DMS 273 (cell line): ENCODE results near the gene PDE9A.

Source experiments
- DNase-seq: peaks from one replicate; lab custom pipeline; 2025; ENCODE audit not compliant: unreplicated experiment; lab: John Stamatoyannopoulos, UW

PDE9A gene

DNA sequence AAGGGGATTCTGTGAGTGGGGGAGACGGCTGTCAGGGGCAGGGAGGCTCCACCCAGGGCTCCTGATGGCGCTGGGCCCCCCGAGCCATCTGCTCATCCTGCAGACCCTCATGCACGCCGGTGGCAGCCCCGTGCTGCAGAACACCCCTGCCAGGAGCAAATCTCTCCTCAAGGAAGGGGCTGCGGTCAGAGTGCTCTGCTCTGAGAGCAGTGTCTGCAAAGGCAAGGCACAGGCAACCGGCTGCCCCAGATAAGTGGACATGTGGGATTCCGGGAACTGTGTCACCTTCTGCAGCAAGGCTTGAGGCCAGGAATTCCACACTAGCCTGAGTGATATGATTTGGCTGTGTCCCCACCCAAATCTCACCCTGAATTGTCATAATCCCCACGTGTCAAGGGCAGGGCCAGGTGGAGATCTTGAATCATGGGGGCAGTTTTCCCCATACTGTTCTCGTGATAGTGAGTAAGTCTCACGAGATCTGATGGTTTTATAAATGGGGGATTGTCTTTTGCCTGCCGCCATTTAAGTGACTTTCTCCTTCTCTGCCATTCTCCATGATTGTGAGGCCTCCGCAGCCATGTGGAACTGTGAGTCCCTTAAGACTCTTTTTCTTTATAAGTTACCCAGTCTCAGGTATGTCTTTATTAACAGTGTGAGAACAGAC lies 101.0 kb downstream of the PDE9A start:
- DNase-seq, result no peak

DNA sequence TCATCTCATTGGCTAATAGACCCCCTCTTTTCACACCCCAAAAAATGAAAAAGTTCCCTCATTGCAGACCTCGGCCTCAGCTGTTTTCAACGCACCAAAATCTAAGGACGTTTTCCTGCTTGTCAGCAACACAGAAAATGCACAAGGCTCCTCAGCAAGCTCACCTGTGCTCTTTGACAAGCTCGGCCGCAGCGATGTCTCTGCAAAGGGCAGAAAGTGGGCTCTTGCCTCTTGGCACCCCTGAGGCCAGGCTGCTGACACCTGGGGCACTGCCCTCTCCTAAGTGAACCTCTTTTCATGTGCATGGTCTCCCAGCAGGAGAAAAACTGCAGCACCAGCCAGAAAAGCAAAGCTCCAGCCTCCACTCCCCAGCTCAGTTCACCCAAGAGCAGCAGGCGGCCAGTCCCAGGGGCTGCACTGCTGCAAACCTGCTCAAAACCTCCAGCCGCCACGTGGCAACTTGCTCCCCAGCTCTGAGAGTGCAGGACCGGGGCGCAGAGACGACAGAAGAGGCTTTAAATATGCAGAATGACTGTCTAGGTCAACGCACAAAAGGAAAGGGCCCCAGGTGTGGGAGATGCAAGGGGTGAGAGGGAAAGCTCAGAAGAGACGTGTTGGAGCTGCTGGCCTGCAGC lies 101.7 kb downstream of the PDE9A start:
- DNase-seq, result no peak

DNA sequence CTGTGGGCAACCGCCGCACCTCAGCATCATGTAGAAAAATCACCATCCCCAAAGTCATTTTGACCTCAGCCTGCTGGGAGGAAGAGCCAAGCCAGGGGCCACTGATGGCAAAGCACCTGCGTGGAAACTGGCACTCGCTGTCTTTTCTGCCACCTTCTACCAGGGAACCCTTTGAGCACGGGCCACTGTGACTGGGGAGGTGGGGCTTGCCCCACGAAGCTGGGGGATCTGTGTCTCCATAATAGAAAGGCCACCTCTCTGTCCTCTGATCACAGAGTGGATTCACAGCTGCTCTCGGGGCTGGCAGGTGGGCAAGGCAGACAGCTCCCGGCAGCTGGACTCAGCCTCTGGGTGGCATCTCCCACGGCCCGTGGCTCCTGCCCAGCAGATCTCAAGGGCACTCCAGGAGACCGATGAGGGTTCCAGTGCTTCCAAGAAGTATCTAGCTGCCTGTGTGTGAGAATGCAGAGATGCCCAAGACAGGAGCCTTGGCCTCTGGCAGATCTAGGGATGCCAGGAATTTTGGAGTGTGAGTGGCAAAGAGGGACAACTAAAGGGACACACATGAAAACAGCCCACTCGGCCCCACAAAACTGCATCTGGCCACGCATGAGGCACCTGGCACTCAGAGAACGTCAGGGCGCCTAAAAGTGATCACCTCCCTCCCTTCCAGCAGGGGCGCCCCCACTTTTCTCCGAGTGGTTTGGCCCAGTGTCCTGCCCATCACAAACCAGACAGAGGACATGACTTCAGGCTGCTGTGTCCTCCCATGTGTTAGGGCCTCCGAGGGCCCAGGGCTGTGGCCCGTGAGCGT lies 102.6 kb downstream of the PDE9A start:
- no peak for DNase-seq

DNA sequence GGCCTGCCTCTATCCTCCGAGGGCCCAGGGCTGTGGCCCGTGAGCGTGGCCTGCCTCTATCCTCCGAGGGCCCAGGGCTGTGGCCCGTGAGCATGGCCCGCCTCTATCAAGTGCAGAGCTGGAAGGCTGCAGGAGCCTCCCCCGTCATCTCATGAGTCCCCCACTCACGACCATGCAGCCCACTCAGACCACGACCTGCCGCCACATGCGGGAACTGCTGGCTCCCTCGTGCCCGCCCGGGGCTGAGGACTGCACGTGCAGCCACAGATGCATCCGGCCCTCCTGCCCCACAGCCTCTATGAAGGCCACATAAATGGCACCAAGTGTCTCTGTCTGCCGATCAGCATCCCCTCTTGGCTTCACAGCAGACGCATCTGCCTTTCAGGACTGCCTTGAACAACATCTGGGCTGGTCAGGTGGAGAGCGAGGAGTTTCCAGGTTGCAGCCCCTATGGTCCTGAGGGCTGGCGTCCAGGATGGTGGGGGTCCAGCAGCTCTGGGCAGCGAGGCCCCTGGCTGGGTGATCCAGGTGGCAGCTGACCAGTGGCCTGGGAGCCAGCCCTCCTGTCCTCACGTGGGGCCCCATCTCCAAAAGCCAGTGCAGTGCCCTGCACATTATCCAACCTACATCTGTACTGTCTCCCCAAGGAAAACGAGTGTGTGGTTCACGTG lies 103.3 kb downstream of the PDE9A start:
- no peak for DNase-seq

DNA sequence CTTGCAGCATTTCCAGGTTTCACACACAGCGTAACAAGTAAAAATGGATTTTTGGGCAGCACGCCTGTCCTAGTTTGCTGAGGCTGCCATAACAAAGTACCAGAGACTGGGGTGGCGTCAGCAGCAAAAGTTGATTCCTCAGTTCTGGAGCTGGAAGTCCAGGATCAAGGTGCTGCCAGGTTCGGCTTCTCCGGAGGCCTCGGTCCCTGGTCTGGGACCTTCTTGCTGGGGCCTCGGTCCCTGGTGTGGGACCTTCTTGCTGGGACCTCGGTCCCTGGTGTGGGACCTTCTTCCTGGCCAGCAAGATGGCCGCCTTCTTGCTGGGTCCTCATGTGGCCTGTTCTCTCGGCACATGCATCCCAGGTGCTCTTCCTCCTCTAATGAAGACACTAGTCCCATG lies 104.0 kb downstream of the PDE9A start:
- no peak for DNase-seq

- DNase-seq, result no peak
Measured at GRCh38 chr21:42757826-42758655, 104.6 kb downstream of the PDE9A start.

- no peak for DNase-seq
Measured at GRCh38 chr21:42758721-42759593, 105.5 kb downstream of the PDE9A start.

GRCh38 chr21:42759594-42759927 lies 106.1 kb downstream of the PDE9A start:
- DNase-seq, result no peak

- peak; percentile 33 for DNase-seq
Measured at GRCh38 chr21:42760361-42760950, 107.0 kb downstream of the PDE9A start.

DNA sequence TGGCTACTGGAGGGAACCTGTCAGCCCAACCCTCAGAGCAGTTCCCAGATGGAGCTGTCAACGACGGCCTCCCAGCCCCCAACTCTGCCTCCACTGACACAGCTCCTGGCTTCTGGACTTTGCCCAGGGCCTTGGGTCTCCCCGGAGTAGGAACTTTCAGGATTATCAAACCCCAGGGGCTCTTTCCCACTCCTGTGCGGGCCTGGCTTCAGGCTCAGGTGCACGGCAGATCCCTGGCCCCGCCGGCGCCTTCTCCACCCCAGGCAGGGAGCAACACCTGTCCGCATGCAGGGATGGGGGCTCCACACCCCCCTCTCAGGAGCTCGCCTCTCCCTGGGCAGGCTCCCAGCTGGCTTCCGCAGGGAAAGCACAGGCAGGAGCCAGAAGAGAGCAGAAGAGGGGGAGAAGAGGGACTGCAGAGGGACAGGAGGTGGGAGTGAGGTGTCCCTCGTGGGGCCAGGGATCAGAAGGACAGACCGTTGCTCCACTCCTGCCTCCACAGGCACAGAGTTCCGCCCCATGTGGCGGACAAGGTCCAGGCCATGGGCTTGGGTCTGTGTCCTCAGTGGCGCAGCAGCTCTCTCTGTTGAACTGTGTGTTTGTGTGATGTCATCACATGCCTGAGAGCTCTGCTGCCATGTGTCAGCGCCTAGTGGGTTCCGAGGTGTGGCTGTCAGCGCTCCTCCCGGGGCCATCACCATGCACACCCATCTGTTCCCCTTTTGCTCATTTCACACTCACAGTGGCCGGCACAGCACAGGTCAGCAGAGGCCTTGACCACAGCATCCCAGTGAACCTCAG lies 107.7 kb downstream of the PDE9A start:
- peak; percentile 49 for DNase-seq

DNA sequence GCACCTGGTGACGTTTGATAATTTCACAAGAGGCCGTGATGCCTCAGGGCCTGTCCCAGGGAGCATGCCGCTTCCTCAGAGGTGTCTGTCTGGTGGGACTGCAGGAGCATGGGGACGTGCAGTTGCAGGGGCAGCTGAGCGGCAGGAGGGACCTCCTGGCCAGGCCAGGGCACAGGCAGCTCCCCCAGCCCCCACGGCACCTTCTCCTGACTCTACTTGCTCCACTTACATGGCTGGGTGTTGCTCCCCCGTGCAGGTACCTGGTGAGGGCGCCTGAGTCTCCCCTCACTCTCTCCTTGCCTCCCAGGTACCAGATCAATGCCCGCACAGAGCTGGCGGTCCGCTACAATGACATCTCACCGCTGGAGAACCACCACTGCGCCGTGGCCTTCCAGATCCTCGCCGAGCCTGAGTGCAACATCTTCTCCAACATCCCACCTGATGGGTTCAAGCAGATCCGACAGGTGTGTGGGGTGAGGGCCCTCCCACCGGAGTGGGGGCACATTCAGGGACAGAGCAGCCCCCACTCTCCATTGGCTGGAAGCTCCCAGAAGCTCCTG lies 108.4 kb downstream of the PDE9A start:
- no peak for DNase-seq

GRCh38 chr21:42763581-42764442 lies 110.4 kb downstream of the PDE9A start:
- DNase-seq, result no peak

GRCh38 chr21:42764443-42764760 lies 111.0 kb downstream of the PDE9A start:
- DNase-seq, result no peak

GRCh38 chr21:42764883-42765282 lies 111.5 kb downstream of the PDE9A start:
- no peak for DNase-seq

DNA sequence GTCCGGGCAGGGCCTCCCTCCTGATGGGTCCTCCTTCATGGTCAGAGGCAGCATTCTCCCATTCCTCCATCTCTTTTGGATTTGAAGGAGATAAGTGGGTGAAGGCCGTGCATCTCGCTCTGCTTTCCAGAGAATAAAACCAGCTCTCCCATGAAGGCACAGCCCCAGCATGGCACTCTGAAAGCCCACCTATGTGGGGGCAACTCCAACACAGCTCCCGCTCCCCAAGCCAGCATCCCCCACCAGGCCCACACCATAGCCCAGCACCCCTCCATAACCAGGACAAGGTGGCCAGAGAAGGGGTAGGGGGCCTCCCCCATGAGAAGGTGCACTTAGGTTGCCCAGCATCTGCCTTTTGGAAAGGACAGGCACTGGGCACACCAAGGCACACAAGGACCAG lies 112.2 kb downstream of the PDE9A start:
- DNase-seq, result no peak

- DNase-seq, result no peak
Measured at GRCh38 chr21:42766739-42767560, 113.5 kb downstream of the PDE9A start.

DNA sequence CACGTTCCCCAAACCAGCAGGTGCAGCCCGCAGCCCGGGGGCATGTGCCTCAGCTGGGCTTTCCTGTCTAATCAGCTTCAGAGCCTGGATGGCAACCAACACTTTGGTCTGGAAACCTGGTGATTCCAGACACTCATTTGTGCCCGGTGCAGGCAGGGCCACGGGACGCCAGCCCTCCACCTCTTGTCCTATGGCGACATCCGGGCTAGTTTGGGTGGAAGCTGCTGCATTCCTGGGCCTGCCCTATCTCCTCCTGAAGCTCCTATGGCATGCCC lies 114.1 kb downstream of the PDE9A start:
- DNase-seq, result no peak
